NCI-H2081 (cell line): Measurements from ENCODE around the gene U2AF2.

ENCODE experiments used
- DNase-seq, 2 experiments: peaks; one replicate each; lab custom pipeline; 2025; lab: John Stamatoyannopoulos, UW

Gene U2AF2

DNA sequence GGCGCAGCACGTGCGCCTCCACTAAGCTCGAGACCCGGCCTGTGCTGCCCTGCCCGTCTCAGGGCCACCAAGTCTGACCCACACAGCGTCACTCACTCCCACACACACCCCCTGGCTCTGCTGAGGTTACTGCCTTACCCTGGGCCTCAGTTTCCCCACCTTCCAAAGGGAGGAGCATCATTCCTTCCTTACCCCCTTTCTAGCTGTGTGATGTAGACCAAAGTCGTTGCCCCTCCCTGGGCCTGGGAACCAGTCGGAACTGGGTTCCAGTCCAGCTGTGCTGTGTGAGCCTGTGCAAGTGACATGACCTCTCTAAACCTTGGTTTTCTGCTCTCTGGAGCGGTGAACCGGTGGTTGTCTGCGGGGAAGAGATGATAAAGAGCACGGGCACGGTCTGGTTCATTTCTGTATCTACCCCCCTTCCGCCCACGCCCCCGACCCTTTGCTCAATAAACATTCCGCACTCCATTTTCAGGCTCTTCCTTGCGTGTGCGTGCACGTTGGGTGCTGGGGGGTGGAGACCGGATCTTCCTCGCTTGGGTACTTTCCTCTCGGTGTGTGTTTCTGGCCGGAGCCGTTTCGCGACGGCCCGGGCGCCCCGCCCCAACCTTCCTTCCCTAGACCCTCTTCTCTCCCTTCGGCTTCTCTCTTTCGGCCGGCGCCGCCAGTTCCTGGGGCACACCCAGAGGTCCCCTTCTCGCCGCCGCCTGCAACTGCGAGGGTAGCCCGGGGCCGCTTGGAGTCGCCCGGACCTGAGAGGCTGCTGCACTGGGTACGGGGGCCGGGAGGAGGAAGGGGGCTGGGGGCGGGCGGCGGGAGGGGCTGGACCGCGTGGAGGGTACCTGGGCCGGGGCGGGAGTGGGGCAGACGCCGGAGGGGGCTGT, 11.6 kb upstream of the U2AF2 start, which contains the start of gene ZNF581:
TSS of gene ZNF581 (plus strand) at position 647 of the 884 bp plus-strand sequence. CDS start 923 bp downstream, outside the sequence.
- DNase-seq: peak; percentile 53 to 78

DNA sequence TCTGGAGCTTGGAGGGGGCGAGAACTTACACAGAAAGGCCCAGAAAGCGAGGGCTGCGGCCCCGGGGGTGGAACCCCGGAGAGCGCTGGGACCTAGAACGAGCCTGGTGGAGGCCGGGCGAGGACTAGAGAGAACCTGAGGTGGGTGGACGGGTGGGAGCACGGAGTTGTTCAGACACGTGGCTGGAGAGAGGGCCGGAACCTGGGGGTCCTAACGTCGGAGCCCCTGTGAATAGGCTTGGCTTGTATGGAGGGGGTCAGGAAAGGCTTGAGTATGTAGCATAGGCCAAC, 11.0 kb upstream of the U2AF2 start:
- DNase-seq: no peak

DNA sequence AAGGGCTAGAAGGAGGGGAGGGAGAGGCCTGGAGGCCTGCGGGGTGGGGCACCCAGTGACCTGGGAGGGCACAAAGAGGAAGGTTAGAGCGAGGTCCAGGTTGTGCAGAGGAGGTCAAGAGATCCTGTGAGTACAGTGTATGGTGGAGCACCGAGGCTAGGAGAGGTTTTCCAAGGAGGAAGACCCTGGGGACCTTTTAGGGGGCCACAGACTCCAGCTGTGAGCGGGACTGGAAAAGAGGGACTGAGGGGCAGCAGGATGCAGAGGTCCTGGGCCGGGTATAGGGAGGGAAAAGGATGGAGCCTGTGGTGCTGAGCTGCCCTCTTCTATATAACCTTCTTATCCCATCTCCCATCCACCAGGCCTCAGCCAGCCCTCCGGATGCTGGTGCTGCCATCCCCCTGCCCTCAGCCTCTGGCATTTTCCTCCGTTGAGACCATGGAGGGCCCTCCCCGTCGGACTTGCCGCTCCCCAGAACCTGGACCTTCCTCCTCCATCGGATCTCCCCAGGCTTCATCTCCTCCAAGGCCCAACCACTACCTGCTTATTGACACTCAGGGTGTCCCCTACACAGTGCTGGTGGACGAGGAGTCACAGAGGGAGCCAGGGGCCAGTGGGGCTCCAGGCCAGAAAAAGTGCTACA, 10.5 kb upstream of the U2AF2 start:
- DNase-seq: no peak

DNA sequence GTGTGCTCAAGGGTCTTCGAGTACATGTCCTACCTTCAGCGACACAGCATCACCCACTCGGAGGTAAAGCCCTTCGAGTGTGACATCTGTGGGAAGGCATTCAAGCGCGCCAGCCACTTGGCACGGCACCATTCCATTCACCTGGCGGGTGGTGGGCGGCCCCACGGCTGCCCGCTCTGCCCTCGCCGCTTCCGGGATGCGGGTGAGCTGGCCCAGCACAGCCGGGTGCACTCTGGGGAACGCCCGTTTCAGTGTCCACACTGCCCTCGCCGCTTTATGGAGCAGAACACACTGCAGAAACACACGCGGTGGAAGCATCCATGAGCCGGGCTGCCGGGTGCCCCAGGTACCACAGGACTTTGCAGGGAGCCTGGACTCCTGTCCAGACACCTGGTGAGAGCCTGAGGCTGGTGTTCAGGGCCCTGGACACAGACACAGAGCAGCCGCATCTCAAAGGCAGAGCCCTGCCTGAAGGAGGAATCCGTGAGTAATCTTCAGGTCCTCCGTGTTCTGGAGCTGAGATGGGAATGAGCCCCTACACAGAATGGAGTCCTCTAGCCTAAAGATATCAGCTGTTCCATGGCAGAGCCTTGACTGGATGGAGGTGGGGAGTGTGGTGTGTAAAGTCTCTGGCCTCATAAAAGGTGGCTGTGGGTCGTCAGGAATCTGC, 9.9 kb upstream of the U2AF2 start:
- no peak for DNase-seq

DNA sequence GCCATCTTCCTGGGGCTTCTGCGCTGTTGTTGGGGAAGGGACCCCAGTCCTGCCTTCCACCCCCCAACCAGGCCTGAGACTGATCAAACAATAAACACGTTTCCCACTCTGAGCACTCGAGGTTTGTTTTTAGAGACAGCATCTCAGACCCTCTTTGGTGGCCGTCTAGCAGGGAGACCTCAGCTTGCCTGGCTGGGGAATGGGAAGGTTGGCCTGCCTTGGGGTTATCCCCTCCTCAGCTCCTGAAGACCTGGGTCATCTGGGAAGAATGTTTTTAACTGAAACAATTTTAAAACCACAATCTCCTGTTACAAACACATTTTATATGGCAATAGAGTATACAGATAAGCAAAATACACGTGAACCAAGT, 9.3 kb upstream of the U2AF2 start:
- no peak for DNase-seq

DNA sequence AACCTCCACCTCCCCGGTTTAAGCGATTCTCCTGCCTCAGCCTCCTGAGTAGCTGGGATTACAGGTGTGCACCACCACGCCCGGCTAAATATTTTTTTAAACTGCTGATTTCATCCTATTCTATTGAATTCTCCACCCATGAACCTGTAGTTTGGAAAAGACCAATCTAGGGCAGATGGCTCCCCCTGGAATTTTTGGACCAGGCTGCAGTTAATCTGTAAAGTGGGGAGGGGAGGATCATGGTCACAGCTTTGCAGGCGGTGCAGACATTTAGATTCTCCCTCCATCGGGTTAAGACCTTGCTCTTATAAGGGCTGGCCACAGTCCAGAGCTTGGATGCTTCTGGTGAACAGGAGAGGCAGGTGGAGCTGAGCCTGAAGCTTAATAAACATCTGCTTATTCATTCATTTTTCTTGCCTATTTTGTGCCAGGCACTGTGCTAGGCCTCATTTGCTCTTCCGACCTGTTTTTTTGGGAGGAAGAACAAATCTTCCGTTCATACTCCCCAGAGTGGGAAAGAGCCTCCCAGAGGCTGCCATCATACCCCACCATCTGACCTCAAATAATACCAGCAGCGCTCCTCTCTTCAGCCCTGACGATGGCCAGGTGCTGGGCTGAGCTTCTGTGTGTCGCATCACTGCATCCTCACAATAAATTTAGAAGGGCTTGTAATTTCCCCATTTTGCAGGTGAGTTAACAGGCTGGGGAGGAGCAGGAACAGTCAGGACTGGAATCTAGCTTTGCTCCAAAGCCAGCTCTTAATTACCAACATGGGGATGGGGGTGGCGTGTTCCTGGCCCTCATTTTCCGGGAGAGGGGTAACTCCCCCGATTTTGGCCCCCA, 7.7 kb upstream of the U2AF2 start:
- peak in 1 of 2 experiments; percentile 52 for DNase-seq

DNA sequence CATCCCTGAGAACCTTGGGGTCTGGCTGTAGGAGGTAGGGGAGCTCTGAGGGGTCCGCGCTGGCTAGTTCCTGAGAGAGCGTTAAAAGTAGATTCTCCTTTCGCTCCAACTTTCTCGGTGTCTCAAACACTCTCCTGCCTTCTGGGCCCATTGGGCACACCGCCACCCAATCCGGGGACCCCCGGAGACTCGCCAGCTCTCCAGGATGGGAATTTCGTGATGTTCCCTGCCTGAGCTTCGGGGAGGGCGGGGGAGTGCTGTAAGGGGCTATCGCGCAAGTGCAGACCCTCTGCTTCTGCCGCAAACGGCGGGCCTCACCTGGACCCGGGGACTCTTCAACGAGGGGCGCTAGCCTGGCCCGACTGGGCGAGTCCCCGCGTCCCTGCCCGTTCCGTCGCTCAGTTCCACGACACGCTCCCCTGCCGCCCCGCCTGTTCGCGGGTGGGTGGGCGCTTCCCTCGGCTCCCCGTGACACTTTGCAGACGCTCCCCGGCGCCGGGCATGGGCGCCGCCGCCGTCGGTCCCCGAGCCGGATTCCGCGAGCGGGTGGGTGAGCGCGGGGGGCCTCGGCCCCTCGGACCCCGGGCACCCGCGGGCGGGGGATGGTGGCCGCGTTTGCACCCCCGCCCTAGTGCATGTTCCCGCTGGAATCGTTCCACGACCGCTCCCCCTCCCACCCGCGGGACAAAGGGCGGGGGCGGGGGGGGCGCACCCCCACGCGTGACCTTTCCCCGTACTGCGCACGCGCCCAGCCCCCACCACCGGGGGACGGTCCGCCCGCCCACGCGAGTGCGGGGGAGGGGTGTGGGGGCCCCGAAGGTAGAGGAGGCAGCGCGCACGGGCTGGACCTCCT, 6.9 kb upstream of the U2AF2 start, which contains the start of gene CCDC106:
TSS of gene CCDC106 (plus strand) at position 481 of the 853 bp plus-strand sequence. CDS start 835 bp downstream, outside the sequence.
- DNase-seq: peak; percentile 70 to 83

DNA sequence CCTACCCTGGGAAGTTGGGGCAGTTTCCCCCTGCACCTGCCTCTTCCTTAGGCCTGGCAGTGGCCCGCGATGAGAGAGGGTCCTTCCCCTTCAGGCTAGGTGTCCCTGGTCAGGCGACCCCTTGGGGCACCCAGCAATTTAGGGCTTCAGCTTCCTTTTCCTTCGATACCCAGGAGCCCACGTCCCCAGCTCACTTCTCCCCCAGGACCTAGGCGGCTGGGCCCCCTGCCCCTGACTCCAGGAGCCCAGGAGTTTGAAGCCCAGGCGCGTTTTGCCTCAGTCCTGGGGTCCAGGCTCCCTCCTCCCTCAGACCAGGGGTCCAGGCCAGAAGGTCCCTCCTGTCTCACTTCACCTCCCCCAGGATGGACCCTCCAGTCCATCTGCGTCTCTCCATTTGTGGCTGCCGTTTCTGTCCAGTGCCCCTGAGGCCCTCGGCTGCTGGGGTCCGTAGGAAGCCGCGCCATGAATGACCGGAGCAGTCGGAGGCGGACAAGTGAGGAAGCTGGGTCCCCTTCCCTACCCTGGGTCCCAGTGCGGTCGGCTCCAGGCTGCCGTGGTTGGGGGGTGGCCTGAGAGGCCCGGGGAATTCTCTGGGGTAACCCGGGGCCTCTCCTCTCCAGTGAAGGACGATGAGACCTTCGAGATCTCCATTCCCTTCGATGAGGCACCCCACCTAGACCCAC, 6.1 kb upstream of the U2AF2 start:
- DNase-seq: no peak

DNA sequence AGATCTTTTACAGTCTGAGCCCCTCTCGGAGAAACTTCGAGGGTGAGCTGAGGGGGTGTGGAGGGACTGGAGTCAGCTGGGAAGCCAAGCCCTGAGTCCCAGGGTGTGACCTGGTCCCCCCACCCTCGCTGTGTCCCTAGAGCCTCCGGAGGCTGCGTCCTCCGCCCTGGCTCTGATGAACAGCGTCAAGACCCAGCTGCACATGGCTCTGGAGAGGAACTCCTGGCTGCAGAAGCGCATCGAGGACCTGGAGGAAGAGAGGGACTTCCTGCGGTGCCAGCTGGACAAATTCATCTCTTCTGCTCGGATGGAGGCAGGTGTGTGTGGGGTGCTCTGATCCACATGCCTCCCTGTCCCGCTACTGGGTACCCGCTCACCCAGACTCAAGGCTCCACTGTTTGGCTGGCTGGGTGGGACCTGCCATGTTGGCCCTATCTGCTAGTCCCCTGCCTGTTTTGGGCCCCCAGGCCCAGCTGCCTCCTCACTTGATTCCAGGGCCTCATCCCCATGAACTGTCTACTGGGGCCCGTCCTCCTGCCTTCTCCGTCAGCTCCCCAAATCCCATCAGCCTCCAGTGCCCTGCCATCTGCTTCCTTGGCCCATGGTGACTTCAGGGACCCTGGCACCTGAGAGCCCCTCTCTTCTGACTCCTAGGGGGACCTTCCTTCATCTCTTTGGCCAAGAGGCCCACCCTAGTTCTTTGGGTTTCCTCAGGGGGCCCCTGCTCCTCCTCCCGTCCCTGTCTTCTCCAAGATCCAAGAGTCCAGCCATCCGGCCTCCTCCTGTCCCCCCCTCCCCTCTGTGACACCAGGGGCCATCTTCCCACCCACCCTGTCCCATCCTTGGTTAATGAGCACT, 5.3 kb upstream of the U2AF2 start:
- peak in 1 of 2 experiments; percentile 37 for DNase-seq

DNA sequence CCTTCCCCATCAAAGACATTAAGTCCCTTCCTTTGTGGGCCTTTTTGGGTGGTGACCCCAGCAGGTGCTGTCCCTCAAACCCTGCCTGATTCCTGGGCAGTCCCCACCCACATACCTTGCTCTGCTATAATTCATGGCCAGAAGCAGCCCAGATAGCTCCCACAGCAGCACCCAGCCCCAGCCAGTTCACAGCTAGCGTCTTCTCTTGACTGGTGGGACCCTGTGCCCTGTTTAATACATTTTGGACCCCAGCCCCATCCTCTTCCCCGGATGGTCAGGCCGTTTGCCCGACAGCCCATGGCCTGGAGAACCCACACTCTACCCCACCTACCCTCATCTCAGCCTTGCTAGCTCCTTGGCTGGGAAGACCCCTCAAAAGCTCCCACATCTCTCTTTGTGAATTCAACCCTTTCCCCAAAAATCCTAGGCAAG, 4.7 kb upstream of the U2AF2 start:
- DNase-seq: no peak

DNA sequence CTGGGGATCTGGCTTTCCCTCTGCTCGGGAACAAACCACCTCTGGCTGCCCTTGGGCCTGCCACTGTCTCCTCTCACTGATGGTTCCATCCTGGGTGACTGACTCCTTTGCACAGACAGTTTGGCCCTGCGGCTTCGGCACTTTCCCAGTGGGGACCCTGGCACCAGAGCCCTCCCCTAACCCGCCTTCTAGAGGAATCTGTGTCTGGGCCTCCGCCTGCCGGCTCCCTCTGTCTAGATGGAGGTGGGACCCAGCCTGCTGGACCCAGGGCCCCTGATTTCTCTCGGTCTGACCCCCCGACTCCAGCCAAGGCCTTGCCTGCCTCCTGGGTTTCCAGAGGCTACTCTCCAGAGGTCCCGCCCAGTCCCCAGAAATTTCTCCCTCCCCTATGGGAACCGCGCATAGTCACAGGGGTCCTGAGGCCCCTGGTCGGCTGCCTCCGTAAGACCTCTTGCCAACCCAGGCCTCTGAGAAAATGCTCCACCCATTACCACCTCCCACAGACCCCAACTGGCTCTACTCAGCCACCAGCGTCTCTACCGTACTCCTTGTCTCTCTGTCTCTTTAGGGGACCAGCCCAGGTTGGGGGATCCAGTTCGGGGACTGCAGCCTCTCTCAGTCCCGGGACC, 4.1 kb upstream of the U2AF2 start:
- DNase-seq: no peak

DNA sequence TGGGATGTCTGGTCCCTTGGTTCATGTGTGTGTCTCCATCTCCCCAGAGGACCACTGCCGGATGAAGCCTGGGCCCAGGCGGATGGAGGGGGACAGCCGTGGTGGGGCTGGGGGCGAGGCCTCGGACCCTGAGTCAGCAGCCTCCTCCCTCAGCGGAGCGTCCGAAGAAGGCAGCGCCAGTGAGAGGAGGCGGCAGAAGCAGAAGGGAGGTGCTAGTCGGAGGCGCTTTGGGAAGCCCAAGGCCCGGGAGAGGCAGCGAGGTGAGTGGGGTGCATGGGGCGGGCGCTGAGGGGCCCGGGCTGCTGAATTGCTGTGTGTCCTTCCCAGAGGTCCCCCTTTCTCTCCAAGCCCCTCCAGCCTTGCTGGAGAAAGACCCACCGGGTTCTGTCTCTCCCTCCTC, 3.6 kb upstream of the U2AF2 start:
- no peak for DNase-seq

DNA sequence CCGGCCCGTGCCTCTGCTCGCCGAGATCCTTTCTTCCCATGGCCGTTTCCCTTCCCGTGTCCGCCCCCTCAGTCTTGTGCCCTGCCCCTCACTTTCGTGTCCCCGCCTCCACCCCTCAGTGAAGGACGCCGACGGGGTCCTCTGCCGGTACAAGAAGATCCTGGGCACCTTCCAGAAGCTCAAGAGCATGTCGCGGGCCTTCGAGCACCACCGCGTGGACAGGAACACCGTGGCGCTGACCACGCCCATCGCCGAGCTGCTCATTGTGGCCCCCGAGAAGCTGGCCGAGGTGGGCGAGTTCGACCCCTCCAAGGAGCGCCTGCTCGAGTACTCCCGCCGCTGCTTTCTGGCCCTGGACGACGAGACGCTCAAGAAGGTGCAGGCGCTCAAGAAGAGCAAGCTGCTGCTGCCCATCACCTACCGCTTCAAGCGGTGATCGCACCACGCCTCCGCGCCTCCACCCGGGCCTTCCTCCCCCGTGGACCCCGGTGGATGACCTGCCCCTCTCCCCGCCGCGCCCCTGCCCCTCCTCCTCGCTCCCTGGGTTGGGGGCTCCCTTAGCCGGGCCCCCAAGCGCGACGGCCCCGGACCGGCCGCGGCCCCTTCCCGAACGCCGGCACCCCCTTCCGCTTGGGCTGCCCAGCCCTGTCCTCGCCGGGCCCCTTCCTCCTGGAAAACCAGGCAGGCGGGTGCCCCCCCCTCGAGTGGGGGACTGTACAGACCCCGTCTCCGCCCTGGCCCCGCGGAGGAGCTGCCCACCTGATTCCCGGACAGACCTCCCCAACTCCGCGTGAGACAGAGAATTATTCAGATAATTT, 2.3 kb upstream of the U2AF2 start:
- DNase-seq: no peak

DNA sequence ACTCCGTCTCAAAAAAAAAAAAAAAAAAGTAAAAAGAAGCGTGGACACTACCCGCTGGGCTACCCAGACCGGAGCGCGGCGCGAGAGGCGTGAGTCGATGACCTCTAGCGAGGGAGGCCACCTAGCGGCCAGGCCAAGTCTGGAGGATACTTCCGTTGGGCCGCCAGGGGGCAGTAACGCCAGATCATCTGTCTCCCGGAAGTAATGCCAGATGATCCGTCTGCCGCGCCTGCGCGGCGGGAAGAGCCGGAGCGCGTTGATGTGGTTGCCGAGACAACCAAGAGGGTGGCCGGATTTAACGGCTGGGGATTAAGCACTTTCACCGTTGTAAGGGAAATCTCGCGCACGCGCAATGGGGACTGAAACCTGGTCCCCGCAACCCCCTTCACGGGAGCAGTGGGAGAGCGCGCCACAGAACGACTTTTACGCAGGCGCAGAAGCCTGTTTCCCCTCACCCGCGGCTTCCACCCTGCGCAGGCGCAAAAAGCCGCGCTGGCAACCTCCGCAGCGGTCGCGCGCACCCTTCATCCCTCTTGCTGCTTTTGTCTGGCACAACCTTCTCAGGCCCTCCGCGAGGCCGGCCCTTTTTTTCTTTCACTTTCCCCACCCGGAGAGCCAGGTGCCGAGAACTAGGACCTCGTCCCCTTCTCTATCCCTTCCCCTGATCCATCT, 1.0 kb upstream of the U2AF2 start:
- peak; percentile 98 to 99 for DNase-seq

DNA sequence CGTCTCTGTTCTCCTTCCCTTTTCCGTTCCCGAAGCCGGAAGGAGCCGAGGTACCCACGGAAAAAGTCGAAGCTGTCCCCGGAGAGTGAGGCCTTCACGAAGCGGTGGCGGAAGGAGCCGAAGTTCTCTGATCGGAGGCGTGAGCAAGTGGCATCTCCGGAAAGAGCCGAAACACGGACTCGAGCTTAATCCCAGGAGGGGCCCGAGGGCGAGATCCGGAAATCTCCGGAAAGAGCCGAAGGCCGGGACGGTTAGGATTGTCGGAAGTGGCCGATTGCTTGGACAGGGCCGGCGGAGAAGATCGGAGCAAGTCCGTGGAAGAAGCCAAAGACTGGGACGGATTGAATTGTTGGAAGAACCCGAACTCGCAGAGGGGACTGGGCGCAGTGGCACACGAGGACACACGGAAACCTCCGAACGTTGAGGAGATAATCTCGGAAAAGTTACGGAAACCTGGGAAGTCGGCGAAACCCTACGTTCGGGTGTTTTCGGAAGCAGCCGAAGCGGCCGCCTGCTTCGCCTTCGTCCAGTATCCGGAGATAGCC, 440 bp upstream of the U2AF2 start:
- peak; percentile 98 for DNase-seq

DNA sequence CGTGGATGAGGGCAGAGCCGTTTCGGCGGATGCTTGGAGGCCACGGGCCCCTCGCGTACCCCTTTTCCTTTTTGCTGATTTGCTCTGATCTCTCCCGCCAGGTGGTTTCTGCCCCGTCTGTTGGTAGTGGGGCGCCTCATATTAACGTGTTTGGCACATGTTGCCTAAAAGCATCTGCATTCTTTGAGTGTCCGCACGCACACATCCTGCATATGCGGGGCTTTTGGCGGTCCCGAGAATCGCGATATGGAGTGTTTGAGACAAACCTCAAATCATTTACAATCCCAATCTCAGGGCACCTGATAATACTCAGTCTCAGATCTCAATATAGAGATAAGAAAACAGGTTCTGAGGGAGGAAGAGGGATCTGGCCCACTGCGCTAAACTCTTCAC, 809 bp downstream of the U2AF2 start:
- DNase-seq: no peak

DNA sequence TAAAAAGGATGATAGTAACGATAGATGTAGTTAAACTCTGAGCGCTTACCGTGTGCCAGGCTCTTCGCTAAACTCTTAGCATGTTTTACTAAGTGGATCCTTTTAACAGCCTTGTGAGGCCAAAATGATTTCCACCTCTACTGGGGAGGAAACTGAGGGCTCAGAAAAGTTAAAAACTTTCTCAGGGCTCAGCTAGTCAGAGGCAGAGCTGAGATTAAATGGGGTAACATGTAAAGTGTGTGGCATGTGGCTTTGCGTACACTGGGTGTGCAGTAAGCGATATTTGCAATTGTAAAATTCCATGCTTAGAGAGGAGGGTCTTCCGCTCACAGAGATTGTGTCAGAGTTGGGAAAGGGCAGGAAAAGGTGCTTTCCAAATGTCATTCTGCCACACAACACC, 1.7 kb downstream of the U2AF2 start:
- DNase-seq: no peak
